NOMO-1 treated with DMSO at 0.1 percent for 48 hours (cell line): Measurements from ENCODE around the gene PDZK1IP1.
"Not testable (repeated sequence)": the region's sequence is repeated elsewhere in the genome, so short reads cannot be mapped to it uniquely, and the experiment has no call there.

ENCODE experiments used
- DNase-seq: peaks from one replicate; lab custom pipeline; 2025; ENCODE audit not compliant: unreplicated experiment; lab: John Stamatoyannopoulos, UW

PDZK1IP1 gene

GRCh38 chr1:47140358-47140757, 49.5 kb downstream of the PDZK1IP1 start:
- not testable (repeated sequence) for DNase-seq

DNA sequence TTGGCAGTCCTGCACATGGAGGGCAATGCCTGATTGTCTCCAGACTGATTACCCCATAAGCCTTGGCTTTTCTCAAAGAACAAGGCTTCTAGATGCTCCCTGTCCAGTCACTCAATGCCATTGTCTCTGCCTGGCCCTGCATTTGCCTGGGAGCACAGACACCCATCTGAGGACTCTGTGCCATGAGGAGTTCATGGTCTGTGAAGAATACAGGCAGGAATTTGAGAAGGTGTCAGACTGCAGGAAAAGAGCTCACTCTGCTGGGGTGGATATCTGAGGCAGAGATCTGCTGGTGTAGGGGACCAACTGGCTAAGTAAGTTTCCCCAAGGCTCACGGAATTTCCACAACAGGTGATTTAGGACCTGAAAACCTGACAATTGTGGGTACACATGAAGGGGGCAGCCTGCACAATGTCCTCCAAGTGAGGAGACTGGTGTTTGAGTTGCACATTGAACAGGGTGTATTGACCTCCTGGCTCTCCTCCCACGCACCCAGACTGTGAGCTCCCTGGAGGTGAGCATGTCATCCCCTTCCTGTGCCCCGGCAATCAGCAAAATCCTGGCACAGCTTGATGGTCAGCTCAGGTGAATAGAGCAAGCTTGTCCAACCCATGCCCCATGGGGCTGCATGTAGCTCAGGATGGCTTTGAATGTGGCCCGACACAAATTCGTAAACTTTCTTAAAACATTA, 51.8 kb downstream of the PDZK1IP1 start:
- no peak for DNase-seq

- DNase-seq: no peak
Observed at GRCh38 chr1:47137198-47137597, 52.6 kb downstream of the PDZK1IP1 start, which contains the start of gene CYP4A22. Gene CYP4A22, plus strand, starts transcription at chr1:47137441. Its CDS starts 45 bp downstream, at chr1:47137486.
